Measurements from ENCODE around the gene AFG1L.

DNA sequence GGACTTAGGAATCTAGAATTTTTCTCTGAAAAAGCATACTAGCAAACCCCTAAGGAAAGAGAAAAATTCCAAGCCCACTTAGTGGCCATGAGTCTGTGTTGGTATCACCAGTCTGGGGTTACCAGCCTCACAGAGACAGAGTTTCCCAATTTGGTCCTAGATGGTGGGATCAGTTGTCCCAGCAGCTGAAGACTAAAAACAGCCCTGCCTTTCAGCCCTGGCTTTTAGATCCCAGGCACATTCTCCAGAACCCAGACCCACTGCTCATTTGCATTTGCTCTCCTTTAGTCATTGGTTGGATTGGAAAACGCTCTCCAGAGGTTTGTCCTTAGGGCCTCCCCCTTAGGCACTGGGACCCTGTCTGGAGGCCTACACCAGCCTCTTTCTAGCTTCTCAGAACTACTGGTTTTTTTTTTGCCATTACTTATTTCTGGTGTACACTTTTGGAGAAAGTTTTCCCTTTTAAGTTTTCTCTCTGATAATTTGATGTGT, 226.8 kb downstream of the AFG1L start:
- TF ChIP-seq, protein P1, sequence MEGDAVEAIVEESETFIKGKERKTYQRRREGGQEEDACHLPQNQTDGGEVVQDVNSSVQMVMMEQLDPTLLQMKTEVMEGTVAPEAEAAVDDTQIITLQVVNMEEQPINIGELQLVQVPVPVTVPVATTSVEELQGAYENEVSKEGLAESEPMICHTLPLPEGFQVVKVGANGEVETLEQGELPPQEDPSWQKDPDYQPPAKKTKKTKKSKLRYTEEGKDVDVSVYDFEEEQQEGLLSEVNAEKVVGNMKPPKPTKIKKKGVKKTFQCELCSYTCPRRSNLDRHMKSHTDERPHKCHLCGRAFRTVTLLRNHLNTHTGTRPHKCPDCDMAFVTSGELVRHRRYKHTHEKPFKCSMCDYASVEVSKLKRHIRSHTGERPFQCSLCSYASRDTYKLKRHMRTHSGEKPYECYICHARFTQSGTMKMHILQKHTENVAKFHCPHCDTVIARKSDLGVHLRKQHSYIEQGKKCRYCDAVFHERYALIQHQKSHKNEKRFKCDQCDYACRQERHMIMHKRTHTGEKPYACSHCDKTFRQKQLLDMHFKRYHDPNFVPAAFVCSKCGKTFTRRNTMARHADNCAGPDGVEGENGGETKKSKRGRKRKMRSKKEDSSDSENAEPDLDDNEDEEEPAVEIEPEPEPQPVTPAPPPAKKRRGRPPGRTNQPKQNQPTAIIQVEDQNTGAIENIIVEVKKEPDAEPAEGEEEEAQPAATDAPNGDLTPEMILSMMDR (IDR thresholded peaks at IDR 0.05; ENCODE audit: insufficient read depth, low read length): no peak
- no peak for TF ChIP-seq POLR2AphosphoS5 (IDR thresholded peaks at IDR 0.05; ENCODE audit: low read depth)

Data from HL-60 (cell line).